ENCODE data around the gene SLCO2A1. TPM values are rescaled to one million over a fixed set of nuclear protein-coding genes. Genes with fewer than 3 reads are reported as not detected.

SLCO2A1 gene
- total RNA-seq, 3 donors from 2014 or later, result 4.2 to 11.1 (median 7.5) TPM

DNA sequence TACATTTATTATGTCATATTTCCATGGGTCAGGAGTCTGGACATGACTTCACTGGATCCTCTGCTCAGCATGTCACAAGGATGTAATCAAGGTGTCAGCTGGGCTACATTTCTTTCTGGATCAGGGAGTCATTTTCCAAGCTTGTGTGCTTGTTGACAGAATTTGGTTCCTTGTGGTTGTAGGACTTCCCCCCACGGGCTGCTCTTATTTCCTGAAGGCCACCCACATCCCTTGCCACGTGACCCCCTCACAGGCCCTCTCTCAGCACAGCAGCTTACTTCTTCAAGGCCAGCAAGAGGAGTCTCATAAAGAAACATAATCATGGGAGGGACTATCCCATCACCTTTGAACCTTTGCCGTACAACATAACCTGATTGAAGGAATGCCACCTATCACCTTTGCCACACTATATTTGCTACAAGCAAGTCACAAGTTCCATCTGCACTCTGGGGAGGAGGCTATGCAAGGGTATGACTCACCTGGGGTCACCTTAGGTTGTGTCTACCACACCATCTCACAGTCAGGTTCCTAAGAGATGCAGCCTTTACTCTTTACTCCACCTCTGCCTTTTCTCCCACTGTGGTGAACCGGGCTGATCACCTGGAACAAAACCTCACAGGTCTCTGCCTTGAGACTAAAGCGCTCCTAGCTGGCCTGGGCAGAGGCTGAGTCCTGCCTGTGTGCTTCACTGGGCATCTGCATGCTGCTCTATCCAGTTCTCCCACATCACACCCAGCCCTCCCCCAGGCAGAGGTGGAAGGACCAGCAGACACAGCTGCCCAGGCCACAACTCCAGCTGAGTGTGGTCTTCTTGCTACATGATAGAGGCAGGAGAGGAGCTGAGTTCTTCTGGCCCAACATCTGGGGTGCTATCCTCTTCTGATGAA lies 147.5 kb downstream of the SLCO2A1 start:
- intact Hi-C loops (cut with DNase I; ENCODE audit: low total_unique reads), result no loop called here
- no peaks in the 10 kb centered on the region for H3K27me3 ChIP-seq
- H3K36me3 ChIP-seq, result no peaks in the 10 kb centered on the region
- peaks cover 11 to 14% of the 10 kb centered on the region in 2 donors for H3K9me3 ChIP-seq
- no peak overlapping the region for H3K4me3 ChIP-seq
- TF ChIP-seq POLR2A (IDR thresholded peaks at IDR 0.05) (no peak), POLR2AphosphoS5 (IDR thresholded peaks at IDR 0.05) (no peak)
- TF ChIP-seq, protein P1, sequence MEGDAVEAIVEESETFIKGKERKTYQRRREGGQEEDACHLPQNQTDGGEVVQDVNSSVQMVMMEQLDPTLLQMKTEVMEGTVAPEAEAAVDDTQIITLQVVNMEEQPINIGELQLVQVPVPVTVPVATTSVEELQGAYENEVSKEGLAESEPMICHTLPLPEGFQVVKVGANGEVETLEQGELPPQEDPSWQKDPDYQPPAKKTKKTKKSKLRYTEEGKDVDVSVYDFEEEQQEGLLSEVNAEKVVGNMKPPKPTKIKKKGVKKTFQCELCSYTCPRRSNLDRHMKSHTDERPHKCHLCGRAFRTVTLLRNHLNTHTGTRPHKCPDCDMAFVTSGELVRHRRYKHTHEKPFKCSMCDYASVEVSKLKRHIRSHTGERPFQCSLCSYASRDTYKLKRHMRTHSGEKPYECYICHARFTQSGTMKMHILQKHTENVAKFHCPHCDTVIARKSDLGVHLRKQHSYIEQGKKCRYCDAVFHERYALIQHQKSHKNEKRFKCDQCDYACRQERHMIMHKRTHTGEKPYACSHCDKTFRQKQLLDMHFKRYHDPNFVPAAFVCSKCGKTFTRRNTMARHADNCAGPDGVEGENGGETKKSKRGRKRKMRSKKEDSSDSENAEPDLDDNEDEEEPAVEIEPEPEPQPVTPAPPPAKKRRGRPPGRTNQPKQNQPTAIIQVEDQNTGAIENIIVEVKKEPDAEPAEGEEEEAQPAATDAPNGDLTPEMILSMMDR (IDR thresholded peaks at IDR 0.05), result no peak
- DNase-seq (ENCODE audit: low spot score in 2 of 2), result peak in 1 of 2 donors; percentile 13
- no peak overlapping the region for H3K27ac ChIP-seq
- no peaks in the 10 kb centered on the region for H3K4me1 ChIP-seq

DNA sequence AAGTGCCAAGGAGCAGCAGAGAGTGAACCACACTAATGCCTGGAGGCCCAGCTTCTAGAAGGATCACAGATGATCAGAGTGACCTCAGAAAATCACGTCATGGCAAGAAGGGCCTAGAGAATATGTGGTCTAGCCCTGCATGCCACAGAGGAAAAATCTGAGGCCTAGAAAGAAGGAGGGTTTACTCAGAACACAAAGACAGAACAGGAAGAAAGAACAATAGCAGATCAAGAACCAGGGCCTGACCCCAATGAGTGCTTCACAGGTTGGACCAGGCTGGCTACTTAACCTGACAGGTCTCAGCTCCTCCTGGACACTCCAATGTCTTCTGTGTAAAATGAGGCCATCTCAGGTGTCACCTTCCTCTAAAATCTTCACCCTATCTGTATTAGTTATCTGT lies 148.2 kb downstream of the SLCO2A1 start:
- Histone ChIP-seq H3K4me1 (no peaks in the 10 kb centered on the region), H3K9me3 (peaks cover 11 to 14% of the 10 kb centered on the region in 2 donors), H3K27me3 (no peaks in the 10 kb centered on the region), H3K27ac (no peak overlapping the region), H3K36me3 (no peaks in the 10 kb centered on the region), H3K4me3 (no peak overlapping the region)
- TF ChIP-seq POLR2AphosphoS5 (IDR thresholded peaks at IDR 0.05) (no peak), POLR2A (IDR thresholded peaks at IDR 0.05) (no peak)
- TF ChIP-seq, protein P1 (IDR thresholded peaks at IDR 0.05), result no peak
- intact Hi-C loops (cut with DNase I; ENCODE audit: low total_unique reads), result no loop called here
- DNase-seq (ENCODE audit: low spot score in 2 of 2), result peak in 1 of 2 donors; percentile 7

DNA sequence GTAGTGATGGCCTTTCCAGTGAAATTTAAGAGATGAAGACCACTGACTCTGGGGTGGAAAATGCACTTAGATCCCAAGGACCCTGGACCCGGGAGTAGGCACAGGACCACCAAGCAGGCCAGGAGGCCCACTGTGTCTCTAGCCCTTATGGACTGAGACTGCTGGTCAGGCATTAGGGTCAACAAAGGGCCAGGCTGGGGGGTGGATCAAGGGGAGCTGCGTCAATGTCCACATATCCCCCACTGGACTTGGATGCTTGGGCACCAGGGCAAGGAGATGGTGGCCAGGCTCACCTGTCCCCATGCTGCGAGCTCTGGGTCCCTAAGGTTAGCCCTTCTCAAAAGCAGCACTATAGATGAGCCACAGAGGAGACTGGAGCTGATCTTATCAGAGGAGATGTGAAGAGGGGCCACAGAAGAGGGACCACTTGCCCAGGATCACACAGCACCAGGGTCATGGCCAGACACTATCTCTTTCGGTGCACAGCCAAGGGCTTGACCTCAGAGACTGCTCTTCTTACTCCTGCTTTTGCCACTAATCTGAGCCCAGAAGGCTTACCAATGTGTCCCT lies 148.8 kb downstream of the SLCO2A1 start:
- no peaks in the 10 kb centered on the region for H3K27me3 ChIP-seq
- no peaks in the 10 kb centered on the region for H3K4me1 ChIP-seq
- H3K9me3 ChIP-seq, result peaks cover 11 to 14% of the 10 kb centered on the region in 2 donors
- peak in 1 of 2 donors; percentile 1 for DNase-seq (ENCODE audit: low spot score in 2 of 2)
- intact Hi-C loops (cut with DNase I; ENCODE audit: low total_unique reads), result no loop called here
- no peaks in the 10 kb centered on the region for H3K36me3 ChIP-seq
- TF ChIP-seq, protein P1 (IDR thresholded peaks at IDR 0.05), result no peak
- no peak for TF ChIP-seq POLR2AphosphoS5 (IDR thresholded peaks at IDR 0.05)
- TF ChIP-seq POLR2A (IDR thresholded peaks at IDR 0.05), result no peak
- H3K27ac ChIP-seq, result no peak overlapping the region
- H3K4me3 ChIP-seq, result no peak overlapping the region

DNA sequence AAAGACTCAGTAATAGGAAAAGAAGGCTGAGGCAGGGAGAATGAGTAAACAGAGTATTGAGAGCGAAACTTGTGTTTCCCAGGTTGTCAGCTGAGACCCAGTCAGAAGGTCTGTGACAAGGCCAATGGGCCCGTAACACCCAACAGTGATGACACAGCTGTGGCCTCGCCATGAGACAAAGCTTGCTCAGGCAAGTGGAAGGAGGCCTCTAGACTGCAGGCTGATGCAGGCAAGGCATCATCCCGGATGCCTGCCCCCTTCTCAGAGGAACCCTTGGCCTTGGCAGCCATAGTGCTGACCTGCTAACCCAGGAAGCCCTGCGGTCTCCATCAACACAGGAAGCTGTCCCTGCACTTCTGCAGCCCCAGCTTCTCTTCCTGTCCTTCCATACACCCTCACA lies 149.4 kb downstream of the SLCO2A1 start:
- Histone ChIP-seq H3K27me3 (no peaks in the 10 kb centered on the region), H3K36me3 (no peaks in the 10 kb centered on the region), H3K4me3 (no peak overlapping the region), H3K27ac (no peak overlapping the region), H3K4me1 (no peaks in the 10 kb centered on the region), H3K9me3 (peaks cover 11 to 14% of the 10 kb centered on the region in 2 donors)
- intact Hi-C loops (cut with DNase I; ENCODE audit: low total_unique reads), result no loop called here
- TF ChIP-seq POLR2A (IDR thresholded peaks at IDR 0.05) (no peak), POLR2AphosphoS5 (IDR thresholded peaks at IDR 0.05) (no peak)
- TF ChIP-seq, protein P1 (IDR thresholded peaks at IDR 0.05), result no peak
- DNase-seq (ENCODE audit: low spot score in 2 of 2), result no peak

DNA sequence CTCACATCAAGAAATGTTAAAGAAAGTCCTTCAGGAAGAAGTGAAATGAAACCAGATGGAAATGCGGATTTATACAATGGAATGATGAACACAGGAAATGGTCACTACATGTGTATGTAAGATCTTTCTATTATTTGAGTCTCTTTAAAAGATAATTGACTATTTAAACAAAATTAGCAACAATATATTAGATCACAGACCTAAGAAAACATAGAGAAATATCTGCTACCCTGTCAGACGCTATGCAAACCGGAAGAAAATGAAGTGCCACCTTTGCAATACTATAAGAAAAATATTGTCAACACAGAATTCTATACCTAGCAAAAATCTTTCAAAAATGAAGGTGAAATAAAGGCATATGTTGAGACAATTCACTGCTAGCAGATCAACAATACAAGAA lies 151.2 kb downstream of the SLCO2A1 start:
- intact Hi-C loops (cut with DNase I; ENCODE audit: low total_unique reads), result no loop called here
- no peaks in the 10 kb centered on the region for H3K27me3 ChIP-seq
- H3K9me3 ChIP-seq, result peaks cover 11 to 14% of the 10 kb centered on the region in 2 donors
- H3K27ac ChIP-seq, result no peak overlapping the region
- no peak overlapping the region for H3K4me3 ChIP-seq
- H3K36me3 ChIP-seq, result no peaks in the 10 kb centered on the region
- H3K4me1 ChIP-seq, result no peaks in the 10 kb centered on the region
- TF ChIP-seq POLR2AphosphoS5 (IDR thresholded peaks at IDR 0.05) (no peak), POLR2A (IDR thresholded peaks at IDR 0.05) (no peak)
- TF ChIP-seq, protein P1 (IDR thresholded peaks at IDR 0.05), result no peak
- no peak for DNase-seq (ENCODE audit: low spot score in 2 of 2)

Measured in breast epithelium (tissue), 4 donors.